ENCODE data around the gene GTSE1. TPM values are rescaled to one million over a fixed set of nuclear protein-coding genes. Genes with fewer than 3 reads are reported as not detected.

The GTSE1 gene
- total RNA-seq, 2 experiments from 2014 or later, result 91.9 to 101 TPM

- H3K27ac Mint-ChIP-seq, result no peak overlapping the region
- H3K4me3 Mint-ChIP-seq, result no peak overlapping the region
- DNase-seq (no peak), ATAC-seq (no peak)
- H3K36me3 Mint-ChIP-seq, result peaks cover 44% of the 10 kb centered on the region
- H3K4me1 Mint-ChIP-seq, result peaks cover 9% of the 10 kb centered on the region
- CTCF ChIA-PET, result interaction anchor here (1.0 to 1.4 kb wide), 2 partner anchors 10 to 37 kb away, joined by 3 read pairs; no protein-coding TSS in a partner anchor
- H3K27me3 Mint-ChIP-seq, result no peaks in the 10 kb centered on the region
- H3K9me3 Mint-ChIP-seq (ENCODE audit: low read depth), result no peaks in the 10 kb centered on the region
Observed at GRCh38 chr22:46330426-46330825, 33.8 kb downstream of the GTSE1 start.

- DNase-seq (no peak), ATAC-seq (no peak)
- peaks cover 11% of the 10 kb centered on the region for H3K4me1 Mint-ChIP-seq
- no peak overlapping the region for H3K4me3 Mint-ChIP-seq
- H3K36me3 Mint-ChIP-seq, result peaks cover 39% of the 10 kb centered on the region
- no peak overlapping the region for H3K27ac Mint-ChIP-seq
- H3K9me3 Mint-ChIP-seq (ENCODE audit: low read depth), result no peaks in the 10 kb centered on the region
- CTCF ChIA-PET, result interaction anchor here (1.4 kb wide), 1 partner anchor 36 kb away, joined by 3 read pairs; no protein-coding TSS in a partner anchor
- H3K27me3 Mint-ChIP-seq, result no peaks in the 10 kb centered on the region
Observed at GRCh38 chr22:46331496-46331895, 34.8 kb downstream of the GTSE1 start.

- CTCF ChIA-PET, result interaction anchor here (0.7 to 3.1 kb wide), 7 partner anchors 14 to 329 kb away, joined by 3 to 12 read pairs (median 4); partner anchors contain the start of gene CDPF1
- Mint-ChIP-seq H3K4me3 (peak within 1 kb of the TSS; percentile 96), H3K27me3 (no peaks in the 10 kb centered on the region), H3K36me3 (peaks cover 40% of the 10 kb centered on the region), H3K4me1 (peaks cover 26% of the 10 kb centered on the region), H3K9me3 (ENCODE audit: low read depth) (no peaks in the 10 kb centered on the region), H3K27ac (peak within 1 kb of the TSS; percentile 87)
- ATAC-seq, result peak; percentile 93
- peak; percentile 83 for DNase-seq
Observed at GRCh38 chr22:46335201-46336118, 38.8 kb downstream of the GTSE1 start, which contains the start of gene TRMU. TRMU (plus strand) TSS chr22:46335714; CDS start chr22:46335765, 51 bp downstream.

GRCh38 chr22:46336119-46337078 is 39.7 kb downstream of the GTSE1 start:
- CTCF ChIA-PET, result interaction anchor here (0.7 to 3.1 kb wide), 6 partner anchors 13 to 330 kb away, joined by 3 to 12 read pairs (median 4); partner anchors contain the start of gene CDPF1
- ATAC-seq (peak; percentile 17), DNase-seq (peak; percentile 52)
- peaks cover 36% of the 10 kb centered on the region for H3K36me3 Mint-ChIP-seq
- peak overlapping the region; percentile 96 for H3K4me3 Mint-ChIP-seq
- no peaks in the 10 kb centered on the region for H3K27me3 Mint-ChIP-seq
- peak overlapping the region; percentile 87 for H3K27ac Mint-ChIP-seq
- H3K9me3 Mint-ChIP-seq (ENCODE audit: low read depth), result no peaks in the 10 kb centered on the region
- peaks cover 26% of the 10 kb centered on the region for H3K4me1 Mint-ChIP-seq

GRCh38 chr22:46337870-46338269 is 41.2 kb downstream of the GTSE1 start:
- CTCF ChIA-PET, result interaction anchor here (3.1 kb wide), 1 partner anchor 216 kb away, joined by 12 read pairs; no protein-coding TSS in a partner anchor
- Mint-ChIP-seq H3K27me3 (no peaks in the 10 kb centered on the region), H3K4me1 (peaks cover 26% of the 10 kb centered on the region), H3K4me3 (no peak overlapping the region), H3K36me3 (peaks cover 35% of the 10 kb centered on the region), H3K27ac (no peak overlapping the region), H3K9me3 (ENCODE audit: low read depth) (no peaks in the 10 kb centered on the region)
- no peak for ATAC-seq
- no peak for DNase-seq

- Mint-ChIP-seq H3K9me3 (ENCODE audit: low read depth) (no peaks in the 10 kb centered on the region), H3K4me3 (no peak overlapping the region), H3K27me3 (no peaks in the 10 kb centered on the region), H3K27ac (no peak overlapping the region), H3K4me1 (peaks cover 26% of the 10 kb centered on the region), H3K36me3 (peaks cover 30% of the 10 kb centered on the region)
- CTCF ChIA-PET, result no interaction called here
- DNase-seq, result no peak
- ATAC-seq, result no peak
Observed at GRCh38 chr22:46338636-46339035, 42.0 kb downstream of the GTSE1 start.

GRCh38 chr22:46339956-46340355 is 43.3 kb downstream of the GTSE1 start:
- H3K9me3 Mint-ChIP-seq (ENCODE audit: low read depth), result no peaks in the 10 kb centered on the region
- no peak overlapping the region for H3K27ac Mint-ChIP-seq
- DNase-seq (no peak), ATAC-seq (no peak)
- no peaks in the 10 kb centered on the region for H3K27me3 Mint-ChIP-seq
- CTCF ChIA-PET, result interaction anchor here (1.0 to 1.3 kb wide), 3 partner anchors 11 to 218 kb away, joined by 3 to 5 read pairs (median 4); no protein-coding TSS in a partner anchor
- H3K36me3 Mint-ChIP-seq, result peaks cover 35% of the 10 kb centered on the region
- H3K4me3 Mint-ChIP-seq, result no peak overlapping the region
- H3K4me1 Mint-ChIP-seq, result peaks cover 19% of the 10 kb centered on the region

GRCh38 chr22:46340676-46341075 is 44.0 kb downstream of the GTSE1 start:
- H3K27ac Mint-ChIP-seq, result no peak overlapping the region
- ATAC-seq (no peak), DNase-seq (no peak)
- CTCF ChIA-PET, result interaction anchor here (0.7 kb wide), 1 partner anchor 28 kb away, joined by 3 read pairs; no protein-coding TSS in a partner anchor
- H3K27me3 Mint-ChIP-seq, result no peaks in the 10 kb centered on the region
- no peak overlapping the region for H3K4me3 Mint-ChIP-seq
- peaks cover 17% of the 10 kb centered on the region for H3K4me1 Mint-ChIP-seq
- H3K9me3 Mint-ChIP-seq (ENCODE audit: low read depth), result no peaks in the 10 kb centered on the region
- H3K36me3 Mint-ChIP-seq, result peaks cover 38% of the 10 kb centered on the region

- no peak for DNase-seq
- CTCF ChIA-PET, result interaction anchor here (0.6 kb wide), 1 partner anchor 34 kb away, joined by 3 read pairs; no protein-coding TSS in a partner anchor
- no peak for ATAC-seq
- Mint-ChIP-seq H3K27ac (no peak overlapping the region), H3K4me1 (no peaks in the 10 kb centered on the region), H3K9me3 (ENCODE audit: low read depth) (no peaks in the 10 kb centered on the region), H3K27me3 (no peaks in the 10 kb centered on the region), H3K4me3 (no peak overlapping the region), H3K36me3 (peaks cover 28% of the 10 kb centered on the region)
Observed at GRCh38 chr22:46346680-46347405, 50.2 kb downstream of the GTSE1 start.

- ATAC-seq (no peak), DNase-seq (no peak)
- Mint-ChIP-seq H3K4me3 (no peak overlapping the region), H3K36me3 (peaks cover 28% of the 10 kb centered on the region), H3K27me3 (no peaks in the 10 kb centered on the region), H3K4me1 (no peaks in the 10 kb centered on the region), H3K9me3 (ENCODE audit: low read depth) (no peaks in the 10 kb centered on the region), H3K27ac (no peak overlapping the region)
- CTCF ChIA-PET, result no interaction called here
Observed at GRCh38 chr22:46347646-46348045, 51.0 kb downstream of the GTSE1 start.

GRCh38 chr22:46348099-46348695 is 51.5 kb downstream of the GTSE1 start:
- Mint-ChIP-seq H3K4me3 (no peak overlapping the region), H3K4me1 (no peaks in the 10 kb centered on the region), H3K36me3 (peaks cover 25% of the 10 kb centered on the region), H3K9me3 (ENCODE audit: low read depth) (no peaks in the 10 kb centered on the region), H3K27ac (no peak overlapping the region), H3K27me3 (no peaks in the 10 kb centered on the region)
- no peak for DNase-seq
- ATAC-seq, result no peak
- CTCF ChIA-PET, result no interaction called here

GRCh38 chr22:46349238-46349637 is 52.6 kb downstream of the GTSE1 start:
- no peak overlapping the region for H3K4me3 Mint-ChIP-seq
- peaks cover 24% of the 10 kb centered on the region for H3K36me3 Mint-ChIP-seq
- no peaks in the 10 kb centered on the region for H3K4me1 Mint-ChIP-seq
- no peaks in the 10 kb centered on the region for H3K9me3 Mint-ChIP-seq (ENCODE audit: low read depth)
- CTCF ChIA-PET, result interaction anchor here (1.0 to 1.1 kb wide), 2 partner anchors 13 to 19 kb away, joined by 3 read pairs; partner anchors contain the start of gene TRMU
- DNase-seq (no peak), ATAC-seq (no peak)
- no peak overlapping the region for H3K27ac Mint-ChIP-seq
- no peaks in the 10 kb centered on the region for H3K27me3 Mint-ChIP-seq
